ENCODE data around the gene HMGCS2.

HMGCS2 gene

DNA sequence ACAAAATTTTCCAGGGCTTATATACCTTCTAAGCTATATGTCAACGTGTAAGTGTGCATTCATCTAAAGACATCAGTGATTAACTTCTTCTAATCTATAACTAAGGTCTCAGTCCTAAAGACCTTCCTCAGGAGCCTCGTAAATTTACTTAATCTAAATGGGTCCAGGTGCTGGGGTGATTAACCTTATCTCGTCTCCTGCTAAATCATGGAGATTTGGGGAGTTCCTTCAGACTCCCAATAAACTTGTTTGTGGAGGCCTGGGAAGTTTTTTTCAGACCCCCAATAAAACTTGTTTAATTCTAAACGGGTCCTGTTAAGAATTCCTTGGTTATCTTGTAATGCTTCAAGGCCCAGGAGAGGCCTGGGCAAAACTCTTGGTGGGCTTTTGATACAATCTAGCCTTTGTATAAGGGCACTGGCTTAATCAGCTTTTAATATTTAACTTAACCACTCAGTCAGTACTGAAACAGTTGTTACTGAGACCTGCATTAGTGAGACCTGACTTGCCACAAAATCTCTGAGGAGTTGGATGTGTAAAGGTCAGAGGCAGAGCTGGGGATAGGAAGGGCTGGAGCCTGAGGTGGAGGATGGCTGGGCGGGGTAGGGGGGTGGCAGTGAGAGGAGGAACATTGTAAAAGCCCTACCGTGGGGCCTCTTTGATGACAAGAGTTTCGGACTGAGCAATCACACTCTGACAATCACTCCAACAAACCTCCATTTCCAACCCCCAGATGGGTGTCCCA lies 6.2 kb upstream of the HMGCS2 start:
- DNase-seq (ENCODE audit: low read depth) = no peak
- no peak overlapping the region for H3K4me3 ChIP-seq (ENCODE audit: control insufficient read depth, low read depth, low read length)
- TF ChIP-seq, protein P1, sequence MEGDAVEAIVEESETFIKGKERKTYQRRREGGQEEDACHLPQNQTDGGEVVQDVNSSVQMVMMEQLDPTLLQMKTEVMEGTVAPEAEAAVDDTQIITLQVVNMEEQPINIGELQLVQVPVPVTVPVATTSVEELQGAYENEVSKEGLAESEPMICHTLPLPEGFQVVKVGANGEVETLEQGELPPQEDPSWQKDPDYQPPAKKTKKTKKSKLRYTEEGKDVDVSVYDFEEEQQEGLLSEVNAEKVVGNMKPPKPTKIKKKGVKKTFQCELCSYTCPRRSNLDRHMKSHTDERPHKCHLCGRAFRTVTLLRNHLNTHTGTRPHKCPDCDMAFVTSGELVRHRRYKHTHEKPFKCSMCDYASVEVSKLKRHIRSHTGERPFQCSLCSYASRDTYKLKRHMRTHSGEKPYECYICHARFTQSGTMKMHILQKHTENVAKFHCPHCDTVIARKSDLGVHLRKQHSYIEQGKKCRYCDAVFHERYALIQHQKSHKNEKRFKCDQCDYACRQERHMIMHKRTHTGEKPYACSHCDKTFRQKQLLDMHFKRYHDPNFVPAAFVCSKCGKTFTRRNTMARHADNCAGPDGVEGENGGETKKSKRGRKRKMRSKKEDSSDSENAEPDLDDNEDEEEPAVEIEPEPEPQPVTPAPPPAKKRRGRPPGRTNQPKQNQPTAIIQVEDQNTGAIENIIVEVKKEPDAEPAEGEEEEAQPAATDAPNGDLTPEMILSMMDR (conservative IDR thresholded peaks at IDR 0.05; ENCODE audit: control insufficient read depth, insufficient read depth, low read depth, low read length) = no peak

DNA sequence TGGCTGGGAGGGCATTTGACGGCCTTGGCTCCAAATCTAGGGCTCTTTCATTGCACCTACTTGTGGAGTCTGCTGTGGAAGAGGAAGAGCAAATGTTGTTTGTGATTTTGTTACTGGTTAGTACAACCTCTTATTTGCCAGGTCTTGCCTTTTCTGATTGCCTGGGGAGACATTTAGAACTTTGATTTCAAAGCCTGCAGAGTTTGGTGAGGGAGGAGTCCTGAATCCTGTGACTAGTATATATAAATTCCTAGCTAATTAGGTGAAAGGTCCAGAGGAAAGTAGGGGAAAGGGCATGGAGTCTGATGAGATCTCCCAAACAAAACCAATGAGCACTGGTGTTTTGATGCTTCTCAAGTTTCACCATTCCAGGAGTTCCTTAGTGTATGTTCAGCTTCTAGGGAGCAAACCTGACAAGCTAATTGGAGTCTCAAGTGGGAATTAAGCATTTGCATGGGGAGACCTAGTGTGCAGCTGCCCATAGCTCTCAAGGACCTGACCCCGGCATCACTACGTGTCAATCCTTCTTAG lies 5.1 kb upstream of the HMGCS2 start:
- DNase-seq (ENCODE audit: low read depth) = peak; percentile 43
- TF ChIP-seq, protein P1 (conservative IDR thresholded peaks at IDR 0.05; ENCODE audit: control insufficient read depth, insufficient read depth, low read depth, low read length) = no peak
- H3K4me3 ChIP-seq (ENCODE audit: control insufficient read depth, low read depth, low read length) = no peak overlapping the region

DNA sequence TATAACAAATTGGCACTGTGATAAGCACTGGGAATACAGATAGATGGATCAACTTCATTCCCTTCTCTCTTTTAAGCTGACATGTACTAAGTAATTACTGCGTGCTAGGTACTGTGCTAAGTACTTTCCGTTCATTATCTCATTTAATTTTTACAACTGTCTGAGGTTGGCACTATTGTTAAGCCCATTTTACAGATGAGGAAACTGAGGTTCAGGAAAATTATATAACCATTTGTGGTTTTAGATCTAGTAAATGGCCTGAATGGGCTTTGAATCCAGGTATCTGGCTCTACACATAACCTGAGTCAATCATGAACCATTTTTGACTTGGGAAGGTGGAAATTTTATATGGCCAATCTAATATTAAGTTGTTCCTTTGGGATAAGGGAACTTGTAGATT lies 3.6 kb upstream of the HMGCS2 start:
- TF ChIP-seq, protein P1 (conservative IDR thresholded peaks at IDR 0.05; ENCODE audit: control insufficient read depth, insufficient read depth, low read depth, low read length) = no peak
- DNase-seq (ENCODE audit: low read depth) = no peak
- H3K4me3 ChIP-seq (ENCODE audit: control insufficient read depth, low read depth, low read length) = no peak overlapping the region

DNA sequence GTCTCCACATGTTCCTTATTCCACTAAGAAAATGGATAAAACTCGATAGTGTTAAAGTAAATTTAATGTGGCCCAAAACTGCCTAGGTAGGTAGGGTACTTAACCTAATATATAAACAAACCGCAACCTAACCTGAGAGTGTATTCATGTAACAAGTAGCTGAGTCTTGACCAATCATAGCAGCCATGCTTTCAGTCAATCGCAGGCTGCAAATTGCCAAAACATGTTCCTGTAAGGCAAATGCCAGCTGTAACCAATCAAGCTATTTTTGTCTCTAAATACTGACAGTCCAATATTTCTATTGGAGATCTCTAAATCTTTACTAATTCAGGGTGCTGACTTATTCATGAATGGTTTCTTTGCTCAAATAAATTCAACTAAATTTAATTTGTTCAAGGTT lies 3.1 kb upstream of the HMGCS2 start:
- DNase-seq (ENCODE audit: low read depth) = no peak
- TF ChIP-seq, protein P1 (conservative IDR thresholded peaks at IDR 0.05; ENCODE audit: control insufficient read depth, insufficient read depth, low read depth, low read length) = no peak
- no peak overlapping the region for H3K4me3 ChIP-seq (ENCODE audit: control insufficient read depth, low read depth, low read length)

DNA sequence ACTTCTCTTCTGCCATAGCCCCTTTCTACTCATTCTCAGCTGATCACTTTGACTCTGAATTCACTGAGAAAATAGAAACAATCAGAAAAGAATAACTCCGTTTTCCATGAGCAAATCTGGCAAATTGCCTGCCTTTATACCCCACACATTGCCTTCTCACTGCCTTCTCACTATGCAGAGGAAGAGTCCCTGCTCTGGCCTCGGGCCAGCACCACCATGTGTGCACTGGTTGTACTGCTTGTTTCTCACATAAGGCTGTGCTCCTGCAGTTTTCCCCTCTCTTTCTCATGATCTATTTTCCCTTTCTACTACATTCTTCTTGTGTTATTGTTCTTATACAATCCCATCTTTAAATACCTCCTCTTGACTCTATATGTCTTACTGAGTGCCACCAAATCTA lies 2.3 kb upstream of the HMGCS2 start:
- H3K4me3 ChIP-seq (ENCODE audit: control insufficient read depth, low read depth, low read length) = no peak overlapping the region
- TF ChIP-seq, protein P1 (conservative IDR thresholded peaks at IDR 0.05; ENCODE audit: control insufficient read depth, insufficient read depth, low read depth, low read length) = no peak
- DNase-seq (ENCODE audit: low read depth) = peak; percentile 27

DNA sequence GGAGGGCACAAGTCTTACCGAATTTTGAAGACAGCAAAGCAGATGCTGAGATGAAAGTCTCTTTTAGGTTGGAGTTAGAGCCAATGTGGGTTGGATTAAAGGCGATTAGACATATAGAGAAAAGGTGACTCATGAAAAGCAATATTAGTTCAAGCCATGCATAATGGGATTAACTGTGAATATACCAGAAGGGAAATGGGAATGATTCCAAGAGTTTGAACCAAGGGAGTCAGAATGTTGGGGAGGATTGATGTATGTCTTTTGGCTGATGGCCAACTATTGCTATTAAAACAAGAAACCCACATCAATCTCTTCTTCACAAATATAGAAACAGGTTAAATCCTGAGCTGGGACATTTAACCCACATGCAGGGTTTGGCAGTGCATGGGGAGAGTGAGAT lies 1.2 kb downstream of the HMGCS2 start:
- H3K4me3 ChIP-seq (ENCODE audit: control insufficient read depth, low read depth, low read length) = no peak overlapping the region
- TF ChIP-seq, protein P1 (conservative IDR thresholded peaks at IDR 0.05; ENCODE audit: control insufficient read depth, insufficient read depth, low read depth, low read length) = no peak
- DNase-seq (ENCODE audit: low read depth) = peak; percentile 29
